ENCODE measurements around the gene SMTN.
"Not testable (repeated sequence)": the region's sequence is repeated elsewhere in the genome, so short reads cannot be mapped to it uniquely, and the experiment has no call there.

The SMTN gene

DNA sequence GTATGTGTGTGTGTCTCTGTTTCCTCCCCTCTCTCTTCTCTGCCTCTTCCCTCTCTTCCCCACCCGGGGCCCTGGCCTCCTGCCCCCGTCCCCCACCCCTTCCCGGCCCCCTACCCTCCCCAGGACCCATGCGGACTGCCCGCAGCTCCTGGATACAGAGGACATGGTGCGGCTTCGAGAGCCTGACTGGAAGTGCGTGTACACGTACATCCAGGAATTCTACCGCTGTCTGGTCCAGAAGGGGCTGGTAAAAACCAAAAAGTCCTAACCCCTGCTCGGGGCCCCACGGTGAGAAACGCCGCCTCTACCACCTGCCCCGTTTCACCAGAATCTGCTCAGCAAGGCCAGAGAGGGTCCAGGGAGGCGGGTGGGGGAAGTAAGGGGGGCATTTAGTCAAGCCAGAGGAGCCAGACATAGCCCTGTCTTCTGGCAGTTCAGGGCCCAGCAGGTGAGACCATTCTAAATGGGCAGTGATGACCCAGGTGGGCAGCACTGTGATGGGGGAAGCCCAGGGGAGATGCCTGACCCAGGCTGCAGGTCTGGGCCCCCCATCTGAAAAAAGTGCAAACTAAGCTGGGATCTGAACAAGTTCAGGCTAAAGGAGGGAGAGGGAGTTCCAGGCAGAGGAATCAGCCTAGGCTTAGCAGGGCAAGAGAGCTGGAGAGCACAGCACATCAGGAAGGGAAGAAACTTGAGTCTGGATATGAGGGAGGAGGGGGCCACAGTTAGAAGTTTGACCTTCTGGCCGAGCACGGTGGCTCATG lies 19.8 kb downstream of the SMTN start:
- H3K27ac Mint-ChIP-seq: no peak overlapping the region
- H3K4me3 Mint-ChIP-seq: no peak overlapping the region
- H3K9me3 Mint-ChIP-seq: no peaks in the 10 kb centered on the region
- peaks cover 1% of the 10 kb centered on the region for H3K36me3 Mint-ChIP-seq (ENCODE audit: low read depth)
- no peaks in the 10 kb centered on the region for H3K27me3 Mint-ChIP-seq (ENCODE audit: low read depth)
- peaks cover 2% of the 10 kb centered on the region for H3K4me1 Mint-ChIP-seq (ENCODE audit: low read depth)

- Mint-ChIP-seq H3K4me1 (ENCODE audit: low read depth) (peaks cover 3% of the 10 kb centered on the region), H3K9me3 (no peaks in the 10 kb centered on the region), H3K27ac (no peak overlapping the region), H3K4me3 (no peak overlapping the region), H3K36me3 (ENCODE audit: low read depth) (peaks cover 1% of the 10 kb centered on the region), H3K27me3 (ENCODE audit: low read depth) (no peaks in the 10 kb centered on the region)
These were observed 21.4 kb downstream of the SMTN start for GRCh38 chr22:31102441-31103081.

GRCh38 chr22:31103111-31103510 lies 22.0 kb downstream of the SMTN start:
- no peak overlapping the region for H3K27ac Mint-ChIP-seq
- H3K36me3 Mint-ChIP-seq (ENCODE audit: low read depth): peaks cover 1% of the 10 kb centered on the region
- H3K4me1 Mint-ChIP-seq (ENCODE audit: low read depth): peaks cover 8% of the 10 kb centered on the region
- no peak overlapping the region for H3K4me3 Mint-ChIP-seq
- H3K9me3 Mint-ChIP-seq: no peaks in the 10 kb centered on the region
- no peaks in the 10 kb centered on the region for H3K27me3 Mint-ChIP-seq (ENCODE audit: low read depth)

- no peaks in the 10 kb centered on the region for H3K9me3 Mint-ChIP-seq
- H3K4me3 Mint-ChIP-seq: no peak overlapping the region
- H3K4me1 Mint-ChIP-seq (ENCODE audit: low read depth): peaks cover 8% of the 10 kb centered on the region
- no peaks in the 10 kb centered on the region for H3K27me3 Mint-ChIP-seq (ENCODE audit: low read depth)
- peaks cover 1% of the 10 kb centered on the region for H3K36me3 Mint-ChIP-seq (ENCODE audit: low read depth)
- H3K27ac Mint-ChIP-seq: no peak overlapping the region
These were observed 23.0 kb downstream of the SMTN start for GRCh38 chr22:31103899-31104694.

DNA sequence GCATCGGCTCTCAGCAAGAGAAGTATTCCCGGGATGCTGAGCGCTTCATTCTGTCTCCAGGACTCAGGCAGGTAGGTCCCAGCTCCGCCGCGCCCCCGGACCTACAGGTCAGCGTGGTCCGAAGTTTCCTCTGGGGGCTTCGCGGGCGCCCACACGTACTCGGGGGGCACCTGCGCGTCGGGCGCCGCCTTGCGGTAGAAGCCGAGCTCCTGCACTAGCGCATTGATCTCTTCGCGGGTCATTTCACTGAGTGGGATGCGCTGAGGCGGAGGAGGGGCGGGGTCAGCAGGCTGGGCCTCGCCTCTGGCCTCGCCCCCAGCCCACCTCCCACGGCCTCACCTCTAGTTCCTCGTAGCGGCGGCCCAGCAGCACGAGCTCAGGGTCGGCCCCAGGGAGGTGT lies 23.8 kb downstream of the SMTN start:
- Mint-ChIP-seq H3K27me3 (ENCODE audit: low read depth) (no peaks in the 10 kb centered on the region), H3K9me3 (no peaks in the 10 kb centered on the region), H3K4me1 (ENCODE audit: low read depth) (peaks cover 8% of the 10 kb centered on the region), H3K36me3 (ENCODE audit: low read depth) (peaks cover 1% of the 10 kb centered on the region), H3K27ac (no peak overlapping the region), H3K4me3 (no peak overlapping the region)

DNA sequence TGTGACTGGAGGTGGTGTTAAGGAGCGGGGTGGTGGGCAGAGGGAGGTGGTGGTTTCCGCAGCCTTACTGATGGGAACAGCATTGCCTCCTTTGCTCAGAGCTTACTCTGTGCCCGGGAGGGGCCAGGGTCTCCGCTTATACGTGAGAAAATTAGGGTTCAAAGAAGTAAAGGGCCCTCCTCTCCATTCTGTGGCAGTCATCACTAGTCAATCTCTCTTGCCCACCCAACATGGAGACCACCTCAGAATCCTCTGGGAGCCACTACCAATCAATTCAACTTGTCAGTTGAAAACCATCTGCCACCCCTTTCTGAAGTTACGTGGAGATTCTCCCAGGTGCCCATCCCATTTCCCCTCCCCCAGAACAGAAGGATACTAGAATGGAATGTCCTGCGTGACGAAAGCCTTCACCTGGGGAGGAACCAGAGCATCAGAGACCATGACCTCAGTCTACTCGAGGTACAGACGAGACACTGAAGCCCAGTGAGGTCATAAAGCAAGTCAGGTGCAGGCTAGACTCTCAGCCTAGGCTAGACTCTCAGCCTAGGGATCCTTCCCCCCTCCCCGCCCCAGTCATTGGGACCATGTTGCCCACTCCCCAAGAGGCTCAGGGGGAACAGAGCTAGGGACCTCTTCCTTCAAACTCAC lies 24.3 kb downstream of the SMTN start:
- H3K36me3 Mint-ChIP-seq (ENCODE audit: low read depth): peaks cover 1% of the 10 kb centered on the region
- peaks cover 8% of the 10 kb centered on the region for H3K4me1 Mint-ChIP-seq (ENCODE audit: low read depth)
- H3K9me3 Mint-ChIP-seq: no peaks in the 10 kb centered on the region
- no peak overlapping the region for H3K4me3 Mint-ChIP-seq
- no peaks in the 10 kb centered on the region for H3K27me3 Mint-ChIP-seq (ENCODE audit: low read depth)
- H3K27ac Mint-ChIP-seq: no peak overlapping the region

DNA sequence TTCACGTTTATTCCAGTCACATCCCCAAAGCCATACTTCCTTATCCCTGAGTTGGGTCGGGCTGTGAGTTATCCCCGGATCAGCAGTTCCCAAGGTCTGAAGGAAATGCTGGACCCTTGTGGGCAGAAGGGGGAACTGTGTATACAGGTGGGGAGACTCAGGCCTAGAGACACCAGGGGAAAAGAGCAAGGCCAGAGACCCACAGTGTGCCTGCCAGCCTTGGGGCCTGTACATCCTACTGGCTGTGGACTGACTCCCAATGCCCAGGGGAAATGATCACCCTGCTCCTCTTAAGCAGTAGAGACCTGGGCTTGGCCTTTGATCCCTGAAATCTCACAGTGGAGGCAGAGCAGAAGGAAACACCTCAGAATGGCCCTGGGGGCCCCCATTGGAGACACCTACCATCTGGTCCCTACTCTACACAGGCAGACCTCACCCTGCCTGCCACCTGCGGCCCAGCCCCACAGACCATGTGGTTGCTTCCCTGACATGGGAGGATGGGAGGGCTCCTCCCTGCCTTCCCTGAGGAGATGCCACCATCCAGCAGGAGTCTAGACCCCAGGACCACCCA lies 25.0 kb downstream of the SMTN start:
- H3K4me3 Mint-ChIP-seq: peak overlapping the region; percentile 57
- no peaks in the 10 kb centered on the region for H3K27me3 Mint-ChIP-seq (ENCODE audit: low read depth)
- no peaks in the 10 kb centered on the region for H3K9me3 Mint-ChIP-seq
- H3K27ac Mint-ChIP-seq: no peak overlapping the region
- peaks cover 8% of the 10 kb centered on the region for H3K4me1 Mint-ChIP-seq (ENCODE audit: low read depth)
- peaks cover under 1% of the 10 kb centered on the region for H3K36me3 Mint-ChIP-seq (ENCODE audit: low read depth)

DNA sequence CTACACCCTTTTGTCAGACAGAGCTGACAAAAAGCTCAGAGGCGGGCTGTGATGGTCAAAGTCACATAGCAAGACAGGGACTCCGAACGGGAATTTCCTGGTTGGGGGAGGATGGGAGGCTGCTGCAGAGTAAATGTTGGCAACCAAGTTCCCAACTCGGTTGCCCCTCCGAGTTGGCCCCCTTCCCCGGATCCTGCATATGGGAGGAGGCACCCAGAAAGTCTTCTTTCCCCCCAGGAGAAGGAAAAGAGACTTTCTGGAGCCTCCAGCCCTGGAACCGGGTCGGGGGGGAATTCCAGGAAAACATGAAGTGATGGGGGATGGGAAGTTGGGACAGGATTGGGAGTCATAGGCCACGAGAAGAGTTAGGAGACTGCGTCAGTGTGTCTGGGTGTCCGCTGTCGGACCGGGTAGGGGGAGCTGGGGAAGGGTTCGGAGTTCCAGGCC lies 25.6 kb downstream of the SMTN start:
- Mint-ChIP-seq H3K4me1 (ENCODE audit: low read depth) (peaks cover 8% of the 10 kb centered on the region), H3K36me3 (ENCODE audit: low read depth) (no peaks in the 10 kb centered on the region), H3K4me3 (peak overlapping the region; percentile 79), H3K27ac (no peak overlapping the region), H3K27me3 (ENCODE audit: low read depth) (no peaks in the 10 kb centered on the region), H3K9me3 (no peaks in the 10 kb centered on the region)

GRCh38 chr22:31107178-31107893 lies 26.2 kb downstream of the SMTN start, which contains the start of gene SELENOM:
Gene SELENOM, minus strand, starts transcription at chr22:31107568. Its CDS starts 63 bp downstream, at chr22:31107505.
- H3K9me3 Mint-ChIP-seq: no peaks in the 10 kb centered on the region
- no peaks in the 10 kb centered on the region for H3K27me3 Mint-ChIP-seq (ENCODE audit: low read depth)
- H3K4me3 Mint-ChIP-seq: peak within 1 kb of the TSS; percentile 79
- H3K36me3 Mint-ChIP-seq (ENCODE audit: low read depth): no peaks in the 10 kb centered on the region
- H3K27ac Mint-ChIP-seq: peak within 1 kb of the TSS; percentile 5
- H3K4me1 Mint-ChIP-seq (ENCODE audit: low read depth): peaks cover 6% of the 10 kb centered on the region

- Mint-ChIP-seq H3K36me3 (ENCODE audit: low read depth) (no peaks in the 10 kb centered on the region), H3K4me1 (ENCODE audit: low read depth) (peaks cover 6% of the 10 kb centered on the region), H3K9me3 (no peaks in the 10 kb centered on the region), H3K27ac (peak overlapping the region; percentile 5), H3K27me3 (ENCODE audit: low read depth) (no peaks in the 10 kb centered on the region), H3K4me3 (peak overlapping the region; percentile 78)
These were observed 26.7 kb downstream of the SMTN start for GRCh38 chr22:31107894-31108218.

- not testable (repeated sequence) for H3K4me3 Mint-ChIP-seq; H3K4me1 Mint-ChIP-seq (ENCODE audit: low read depth)
These were observed 31.5 kb downstream of the SMTN start for GRCh38 chr22:31112547-31113091.

DNA sequence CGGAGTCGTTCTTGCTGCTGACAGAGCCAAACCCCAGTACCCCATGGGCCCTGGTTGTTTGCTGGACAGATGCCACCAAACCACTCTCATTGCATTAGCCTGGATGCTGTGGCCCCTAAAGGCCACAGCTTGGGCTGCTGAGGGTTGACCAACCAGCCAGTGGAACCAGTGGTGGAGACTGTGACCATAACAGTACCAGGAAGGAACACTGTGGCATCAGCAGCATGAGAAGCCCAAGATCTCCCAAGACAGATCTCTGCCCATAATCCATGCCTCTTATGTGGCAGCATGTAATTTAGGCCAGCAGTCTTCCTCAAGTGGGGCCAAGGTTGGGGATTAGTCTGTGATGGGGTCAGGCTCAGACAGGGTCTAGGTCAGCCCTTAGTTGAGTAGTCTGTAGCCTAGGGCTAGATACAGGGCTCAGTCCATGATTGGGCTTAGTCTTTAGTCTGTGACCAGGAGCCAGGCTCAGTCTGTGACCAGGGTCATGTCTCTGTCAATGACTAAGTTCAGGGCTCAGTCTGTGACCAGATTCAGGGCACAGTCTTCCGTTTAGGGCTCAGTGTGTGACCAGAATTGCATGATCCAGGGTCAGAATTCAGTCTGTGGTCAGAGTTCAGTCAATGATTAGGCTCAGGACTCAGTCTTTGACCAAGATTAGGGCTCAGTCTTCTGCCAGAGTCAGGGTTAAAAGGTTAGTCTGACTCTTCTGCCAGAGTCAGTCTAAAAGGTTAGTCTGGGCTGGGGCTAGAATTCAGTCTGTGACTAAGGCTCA lies 37.1 kb downstream of the SMTN start:
- Mint-ChIP-seq H3K27me3 (ENCODE audit: low read depth) (no peaks in the 10 kb centered on the region), H3K4me1 (ENCODE audit: low read depth) (no peaks in the 10 kb centered on the region), H3K27ac (no peak overlapping the region), H3K9me3 (no peaks in the 10 kb centered on the region), H3K4me3 (no peak overlapping the region), H3K36me3 (ENCODE audit: low read depth) (no peaks in the 10 kb centered on the region)

More at GRCh38 chr22:31112547-31113091, 31.5 kb downstream of the SMTN start:
- H3K9me3 Mint-ChIP-seq; H3K27ac Mint-ChIP-seq; H3K27me3 Mint-ChIP-seq (ENCODE audit: low read depth); H3K36me3 Mint-ChIP-seq (ENCODE audit: low read depth): not testable (repeated sequence)
